GM12865 (cell line): Measurements from ENCODE around the gene LRG1.

Source experiments
- DNase-seq: peaks from one replicate; pipeline ENCODE4 v3.0.0; 2010; ENCODE audit warnings: low read depth
- H3K4me3 ChIP-seq: 2 replicates; pipeline ENCODE4 v1.5.1; 2011; ENCODE audit warnings: mild to moderate bottlenecking, low read depth, low read length, control low read depth
- CTCF ChIP-seq: IDR thresholded peaks from 2 replicates; pipeline ENCODE4 v1.5.1; 2011; ENCODE audit warnings: low read length, control low read depth, low read depth, inconsistent platforms; ENCODE audit not compliant: insufficient read depth; ENCODE audit errors: missing control alignments

LRG1 gene

GRCh38 chr19:4541114-4541805, 1.4 kb upstream of the LRG1 start:
- no peak for DNase-seq
- no peak overlapping the region for H3K4me3 ChIP-seq
- no peak for TF ChIP-seq CTCF

DNA sequence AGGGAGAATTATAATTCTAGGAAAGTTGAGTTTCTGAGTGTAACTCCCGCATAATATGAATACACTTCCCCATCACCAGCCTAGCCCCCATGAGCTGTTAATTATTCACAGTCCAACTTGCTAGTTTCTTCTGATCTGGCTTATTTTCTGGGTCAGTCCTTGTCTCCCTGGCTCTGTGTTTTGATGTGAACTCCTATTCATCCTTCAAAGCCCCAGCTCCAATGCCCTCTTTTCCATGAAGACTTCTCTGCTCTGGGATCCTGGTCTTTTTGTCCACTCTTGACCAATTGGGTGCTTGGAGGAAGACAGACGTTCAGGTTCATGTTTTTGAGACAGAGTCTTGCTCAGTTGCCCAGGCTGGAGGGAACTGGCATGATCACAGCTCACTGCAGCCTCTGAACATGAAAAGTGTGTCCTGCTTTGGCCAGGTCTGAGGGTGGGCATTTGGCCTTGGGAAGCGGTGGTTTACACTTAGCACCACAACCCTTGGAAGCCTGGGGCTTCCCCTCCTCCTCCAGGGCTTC, 605 bp downstream of the LRG1 start:
- H3K4me3 ChIP-seq, result peak overlapping the region; percentile 57
- DNase-seq, result no peak
- TF ChIP-seq CTCF, result no peak

DNA sequence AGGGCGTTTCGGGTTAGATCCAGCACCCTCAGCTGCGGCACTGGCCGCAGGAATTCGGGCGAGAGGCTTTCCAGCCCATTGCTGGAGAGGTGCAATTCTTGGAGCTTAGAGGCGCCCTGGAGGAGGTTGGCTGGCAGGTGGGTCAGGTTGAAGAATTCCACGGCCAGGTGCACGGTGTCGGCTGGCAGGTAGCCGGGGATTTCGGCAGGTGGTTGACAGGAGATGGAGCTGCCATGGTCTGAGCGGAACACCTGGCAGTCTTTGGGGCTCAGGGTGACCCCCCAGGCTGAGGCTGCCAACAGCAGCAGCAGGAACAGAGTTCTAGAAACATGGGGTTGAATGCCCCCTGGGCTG, 1.3 kb downstream of the LRG1 start:
- H3K4me3 ChIP-seq, result no peak overlapping the region
- no peak for TF ChIP-seq CTCF
- DNase-seq, result no peak

DNA sequence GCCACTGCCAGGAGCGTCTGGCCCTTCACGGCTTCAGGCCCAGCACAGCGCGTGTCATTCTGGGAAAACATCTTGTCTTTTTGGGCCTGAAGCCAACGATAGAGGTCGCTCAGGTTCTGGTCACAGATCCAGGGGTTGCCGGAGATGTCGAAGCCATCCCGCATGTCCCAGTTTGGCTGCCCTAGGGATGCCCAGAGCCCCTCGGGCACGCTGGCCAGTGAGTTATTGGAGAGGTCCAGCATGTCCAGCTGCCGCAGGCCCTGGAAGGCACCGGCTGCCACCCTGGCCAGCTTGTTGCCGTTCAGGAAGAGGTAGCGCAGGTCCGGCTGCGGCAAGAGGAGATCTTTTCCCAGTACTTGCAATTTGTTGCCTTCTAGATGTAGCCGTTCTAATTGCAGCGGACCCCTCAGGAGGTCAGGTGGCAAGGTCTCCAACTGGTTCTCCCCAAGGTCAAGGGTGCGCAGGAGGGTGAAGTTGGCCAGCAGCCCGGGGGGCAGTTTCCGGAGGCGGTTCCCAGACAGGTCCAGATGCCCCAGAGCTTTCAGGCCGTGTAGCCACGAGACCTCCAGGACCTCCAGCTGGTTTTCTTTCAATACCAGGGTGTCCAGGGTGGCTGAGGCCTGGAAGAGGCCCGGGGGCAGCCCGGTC, 1.8 kb downstream of the LRG1 start:
- H3K4me3 ChIP-seq, result no peak overlapping the region
- DNase-seq, result no peak
- TF ChIP-seq CTCF, result no peak

- no peak overlapping the region for H3K4me3 ChIP-seq
- no peak for TF ChIP-seq CTCF
- no peak for DNase-seq
Measured at GRCh38 chr19:4536798-4537197, 3.0 kb downstream of the LRG1 start.

GRCh38 chr19:4534836-4535658, 4.8 kb downstream of the LRG1 start, which contains the start of gene PLIN5:
Gene PLIN5, minus strand, starts transcription at chr19:4535224. Its CDS starts 1,150 bp downstream, at chr19:4534074.
- no peak for TF ChIP-seq CTCF
- peak; percentile 63 for DNase-seq
- no peak within 1 kb of the TSS for H3K4me3 ChIP-seq
